Suppressor macrophage treated with lipopolysaccharide for 4 hours (primary cell): ENCODE results near the gene SNX18.
"Not testable (repeated sequence)": the region's sequence is repeated elsewhere in the genome, so short reads cannot be mapped to it uniquely, and the experiment has no call there.

Experiments
- DNase-seq: peaks from one replicate; pipeline ENCODE4 v3.0.0-alpha.2; 2020

SNX18 gene

GRCh38 chr5:54520940-54521339 lies 3.4 kb downstream of the SNX18 start:
- DNase-seq: no peak

- peak; percentile 35 for DNase-seq
These were observed 4.4 kb downstream of the SNX18 start for GRCh38 chr5:54521856-54522479.

- no peak for DNase-seq
These were observed 6.0 kb downstream of the SNX18 start for GRCh38 chr5:54523534-54523933.

GRCh38 chr5:54524082-54524481 lies 6.5 kb downstream of the SNX18 start:
- no peak for DNase-seq

- DNase-seq: no peak
These were observed 7.1 kb downstream of the SNX18 start for GRCh38 chr5:54524704-54525103.

- no peak for DNase-seq
These were observed 7.7 kb downstream of the SNX18 start for GRCh38 chr5:54525261-54525660.

- DNase-seq: no peak
These were observed 8.1 kb downstream of the SNX18 start for GRCh38 chr5:54525692-54526091.

- DNase-seq: no peak
These were observed 9.2 kb downstream of the SNX18 start for GRCh38 chr5:54526604-54527288.

- no peak for DNase-seq
These were observed 11.2 kb downstream of the SNX18 start for GRCh38 chr5:54528633-54529209.

GRCh38 chr5:54529565-54529964 lies 12.0 kb downstream of the SNX18 start:
- no peak for DNase-seq

- no peak for DNase-seq
These were observed 14.0 kb downstream of the SNX18 start for GRCh38 chr5:54531546-54531945.

GRCh38 chr5:54533541-54534190 lies 16.1 kb downstream of the SNX18 start:
- DNase-seq: no peak

- no peak for DNase-seq
These were observed 16.8 kb downstream of the SNX18 start for GRCh38 chr5:54534191-54535004.

GRCh38 chr5:54535149-54535844 lies 17.7 kb downstream of the SNX18 start:
- DNase-seq: no peak

- DNase-seq: not testable (repeated sequence)
These were observed 18.8 kb downstream of the SNX18 start for GRCh38 chr5:54536375-54536774.

- not testable (repeated sequence) for DNase-seq
These were observed 19.3 kb downstream of the SNX18 start for GRCh38 chr5:54536861-54537260.

- DNase-seq: no peak
These were observed 20.2 kb downstream of the SNX18 start for GRCh38 chr5:54537725-54538124.

- DNase-seq: no peak
These were observed 20.6 kb downstream of the SNX18 start for GRCh38 chr5:54538156-54538555.

- no peak for DNase-seq
These were observed 21.4 kb downstream of the SNX18 start for GRCh38 chr5:54539001-54539400.

- DNase-seq: no peak
These were observed 22.7 kb downstream of the SNX18 start for GRCh38 chr5:54540286-54540685.

- peak; percentile 24 for DNase-seq
These were observed 24.5 kb downstream of the SNX18 start for GRCh38 chr5:54541823-54542783.
